T-helper 2 cell (primary cell): Measurements from ENCODE around the gene PTPN4.

Experiments
- DNase-seq, 5 experiments: peaks; one replicate each; pipeline versions ENCODE4 v3.0.0 to v3.0.0-alpha.2; 2012 to 2022

Gene PTPN4

DNA sequence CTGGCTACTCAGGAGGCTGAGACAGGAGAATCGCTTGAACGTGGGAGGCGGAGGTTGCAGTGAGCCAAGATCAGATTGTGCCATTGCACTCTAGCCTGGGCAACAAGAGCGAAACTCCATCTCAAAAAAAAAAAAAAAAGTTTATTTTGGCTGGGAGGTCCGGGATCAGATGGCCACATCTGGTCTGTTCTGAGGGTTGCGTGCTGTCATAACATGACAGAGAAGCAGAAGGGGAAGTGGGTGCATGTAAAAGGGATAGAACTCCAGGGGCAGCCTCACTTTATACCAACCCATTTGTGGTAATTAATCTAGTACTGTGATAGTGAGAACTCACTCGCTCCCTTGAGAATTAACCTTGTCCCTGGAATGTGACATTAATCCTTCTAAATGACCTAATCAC, 101.2 kb downstream of the PTPN4 start:
- no peak for DNase-seq

DNA sequence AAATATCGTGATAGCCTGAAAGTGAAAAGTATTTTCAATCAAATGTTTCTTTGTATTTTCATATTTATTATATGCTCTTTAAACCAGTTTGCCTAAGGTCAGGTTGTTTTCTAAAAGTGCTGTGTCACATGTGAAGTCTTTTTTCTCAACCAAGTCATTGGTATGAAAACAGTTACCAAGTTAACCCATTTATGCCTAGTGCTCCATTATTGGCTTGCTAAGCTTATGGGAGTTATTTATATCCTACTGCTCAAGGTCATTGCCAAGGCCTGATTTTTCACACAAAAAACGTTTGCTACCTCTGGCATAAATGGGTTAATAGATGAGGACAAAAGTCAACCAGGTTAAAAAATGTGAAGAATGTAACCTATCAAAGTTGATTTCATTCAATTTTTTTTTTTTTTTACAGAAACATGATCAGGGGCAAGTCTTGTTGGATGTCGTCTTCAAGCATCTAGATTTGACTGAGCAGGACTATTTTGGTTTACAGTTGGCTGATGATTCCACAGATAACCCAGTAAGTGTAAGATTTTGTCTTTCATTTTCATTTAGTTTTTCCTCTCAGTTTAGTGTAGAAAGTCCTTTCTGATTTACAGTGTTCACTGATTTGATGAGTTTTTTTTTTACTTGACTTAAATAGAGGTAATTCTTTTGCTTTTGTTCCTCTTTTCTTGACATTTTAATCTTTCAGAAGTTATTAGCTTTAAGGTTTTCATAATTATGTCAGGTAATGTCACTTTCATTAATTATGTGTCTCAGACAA, 102.6 kb downstream of the PTPN4 start:
- DNase-seq = peak in 1 of 5 experiments; percentile 95

GRCh38 chr2:119864318-119864717, 104.6 kb downstream of the PTPN4 start:
- DNase-seq = peak in 1 of 5 experiments; percentile 22

GRCh38 chr2:119871725-119872124, 112.0 kb downstream of the PTPN4 start:
- no peak for DNase-seq

DNA sequence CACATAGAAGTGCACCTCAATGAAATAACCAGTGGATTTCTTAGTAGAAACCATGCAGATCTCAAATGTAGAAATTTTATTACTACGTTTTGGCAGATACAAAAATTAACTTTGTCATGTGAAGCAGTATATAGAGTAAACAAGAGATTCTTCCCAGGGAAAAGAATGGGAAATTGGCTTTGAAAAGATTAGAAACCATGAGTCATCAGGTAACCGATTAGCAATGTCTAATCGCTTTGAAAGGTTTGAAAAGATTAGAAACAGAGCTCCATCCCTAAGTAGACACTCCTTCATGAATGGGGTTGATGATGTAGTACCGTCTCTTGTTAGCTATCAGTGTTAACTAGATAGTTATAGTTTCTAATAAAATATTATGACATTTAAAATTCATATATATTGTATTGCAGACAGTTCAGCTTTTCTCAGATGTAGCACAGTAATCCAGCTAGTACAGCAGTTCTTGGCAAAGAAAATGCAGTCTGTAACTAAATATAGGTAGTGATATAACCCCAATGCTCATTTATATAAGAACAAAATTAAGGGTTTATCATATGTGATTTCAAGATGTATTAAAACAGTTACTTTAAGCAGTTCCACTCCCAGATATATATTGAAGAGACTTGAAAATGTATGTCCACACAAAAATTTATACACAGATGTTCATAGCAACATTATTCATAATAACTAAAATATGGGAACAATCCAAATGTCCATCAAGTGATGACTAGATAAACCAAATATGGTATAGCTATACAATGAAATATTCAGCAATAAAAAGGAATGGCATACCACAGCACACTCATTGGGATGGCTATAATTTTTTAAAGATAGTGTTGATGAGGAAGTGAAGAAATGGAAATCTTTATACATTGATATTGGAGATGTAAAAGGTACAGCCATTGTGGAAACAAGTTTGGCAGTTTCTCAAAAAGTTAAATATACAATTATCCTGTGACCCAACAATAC, 113.9 kb downstream of the PTPN4 start:
- no peak for DNase-seq

DNA sequence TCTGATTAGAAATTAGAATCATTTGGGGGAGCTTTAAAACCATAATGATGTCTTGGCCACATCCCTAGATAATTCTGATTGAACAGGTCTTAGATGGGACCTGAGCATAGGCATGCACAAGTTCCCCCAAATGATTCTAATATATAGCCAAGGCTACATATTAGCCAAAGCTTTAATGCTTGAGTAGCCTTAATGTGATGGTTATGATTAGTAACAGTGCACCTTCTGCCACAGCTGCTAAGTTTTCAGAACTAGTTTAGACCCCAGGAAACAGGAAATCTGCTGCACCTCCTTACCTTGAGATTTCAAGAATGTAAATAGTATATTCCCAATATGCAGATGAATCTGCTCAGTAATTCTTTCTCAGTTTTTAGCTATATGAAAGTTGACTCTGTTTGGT, 119.8 kb downstream of the PTPN4 start:
- DNase-seq = no peak

DNA sequence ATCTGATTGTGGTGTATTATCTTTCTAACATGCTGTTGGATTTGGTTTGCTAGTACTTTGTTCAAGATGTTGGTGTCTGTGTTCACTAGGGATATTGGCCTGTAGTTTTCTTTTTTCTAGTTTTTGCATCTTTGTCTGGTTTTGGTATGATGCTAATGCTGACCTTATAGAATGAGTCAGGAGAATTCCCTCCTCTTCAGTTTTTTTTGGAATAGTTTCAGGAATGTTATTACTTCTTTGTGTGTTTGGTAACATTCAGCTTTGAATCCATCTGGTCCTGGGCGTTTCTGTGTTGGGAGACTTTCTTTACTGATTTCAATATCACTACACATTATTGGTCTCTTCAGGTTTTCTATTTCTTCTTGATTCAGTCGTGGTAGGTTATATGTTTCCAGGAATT, 129.0 kb downstream of the PTPN4 start:
- DNase-seq = no peak

DNA sequence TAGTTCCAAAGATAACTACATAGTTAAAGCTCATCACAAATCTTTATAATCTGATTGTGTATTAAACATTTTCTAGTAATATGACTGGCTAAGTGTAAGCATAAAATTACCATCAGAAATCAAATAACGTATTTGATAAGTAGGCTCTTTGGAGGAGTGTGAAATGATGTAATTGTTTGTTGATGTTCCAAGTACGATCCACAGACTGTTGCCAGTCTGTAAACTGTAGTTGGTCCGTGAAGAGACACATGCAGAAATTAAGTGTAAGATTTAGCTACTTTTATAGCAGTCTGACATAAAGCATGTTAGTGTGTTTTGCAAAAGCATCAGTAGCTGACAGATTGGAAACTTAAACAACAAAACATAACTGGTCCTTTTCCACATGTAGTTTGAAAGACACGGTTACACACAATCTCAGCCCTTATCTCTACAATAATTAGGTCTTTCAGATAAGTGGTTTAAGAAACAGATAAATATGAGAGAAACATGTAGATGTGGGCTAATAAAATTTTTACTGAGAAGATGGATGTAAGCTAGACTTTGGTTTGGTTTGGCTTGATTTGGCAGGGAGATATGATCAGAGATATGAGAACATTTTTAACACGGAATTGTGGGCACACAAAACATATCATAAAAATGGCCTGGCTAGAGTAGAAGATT, 138.1 kb downstream of the PTPN4 start:
- DNase-seq = no peak

DNA sequence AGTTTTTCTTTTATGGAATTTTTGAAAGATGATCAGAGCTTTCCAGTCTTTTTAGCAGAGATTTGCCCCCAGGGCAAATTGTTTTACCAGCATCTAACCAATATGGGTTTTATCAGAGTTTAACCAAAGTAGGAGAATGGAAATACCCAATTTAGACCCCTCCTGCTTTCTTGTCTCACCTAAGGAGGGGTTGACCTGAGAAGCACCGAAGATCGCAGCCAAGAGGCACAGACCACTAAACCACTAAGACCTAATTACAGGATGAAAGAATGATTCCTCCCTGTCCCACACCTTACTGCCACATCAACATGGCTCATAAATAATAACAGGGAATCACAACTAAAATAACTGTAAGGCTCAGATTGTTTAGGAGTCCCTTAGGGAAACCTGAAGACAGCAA, 141.3 kb downstream of the PTPN4 start:
- peak in 1 of 5 experiments; percentile 2 for DNase-seq

GRCh38 chr2:119910566-119910965, 150.8 kb downstream of the PTPN4 start:
- no peak for DNase-seq

GRCh38 chr2:119914266-119914665, 154.5 kb downstream of the PTPN4 start:
- DNase-seq = no peak

GRCh38 chr2:119921825-119922224, 162.1 kb downstream of the PTPN4 start:
- DNase-seq = no peak

DNA sequence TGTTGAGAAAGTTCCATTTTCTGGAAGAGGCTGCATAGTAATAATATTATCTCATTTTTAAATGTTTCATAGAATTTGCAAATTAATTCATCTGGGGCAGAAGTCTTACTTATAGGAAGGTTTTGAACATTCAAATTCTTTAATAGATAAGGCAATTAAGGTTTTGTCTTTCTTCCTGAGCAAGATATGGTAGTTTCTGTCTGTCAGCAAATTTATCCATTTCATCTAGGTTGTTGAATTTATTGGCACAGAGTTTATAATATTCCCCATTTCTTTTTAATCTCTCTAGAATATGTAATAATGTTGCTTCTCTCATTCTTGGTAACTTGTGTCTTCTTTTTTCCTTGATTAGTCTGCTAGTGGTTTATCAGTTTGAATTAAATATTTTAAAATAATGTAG, 163.0 kb downstream of the PTPN4 start:
- DNase-seq = no peak

- peak in 2 of 5 experiments; percentile 38 to 92 for DNase-seq
Measured at GRCh38 chr2:119929537-119929936, 169.8 kb downstream of the PTPN4 start.

DNA sequence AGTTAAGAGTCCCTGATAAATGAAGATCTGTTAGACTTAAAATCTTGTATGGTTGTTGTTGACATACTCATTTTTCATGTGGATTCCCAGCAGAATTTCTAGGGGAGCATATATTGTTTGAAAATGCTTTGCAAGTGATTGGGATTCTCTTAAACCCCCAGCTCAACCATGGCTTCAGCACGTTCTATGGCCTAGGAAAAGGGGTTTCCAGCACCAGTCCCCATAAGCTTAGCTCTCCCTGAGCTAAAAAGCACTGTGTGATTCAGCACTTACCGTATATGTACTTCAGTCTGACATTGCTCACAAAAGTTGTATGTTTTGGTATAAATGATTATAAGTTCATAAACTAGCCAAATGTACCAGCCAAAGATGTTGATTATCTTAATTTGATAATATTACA, 173.1 kb downstream of the PTPN4 start:
- DNase-seq = no peak

DNA sequence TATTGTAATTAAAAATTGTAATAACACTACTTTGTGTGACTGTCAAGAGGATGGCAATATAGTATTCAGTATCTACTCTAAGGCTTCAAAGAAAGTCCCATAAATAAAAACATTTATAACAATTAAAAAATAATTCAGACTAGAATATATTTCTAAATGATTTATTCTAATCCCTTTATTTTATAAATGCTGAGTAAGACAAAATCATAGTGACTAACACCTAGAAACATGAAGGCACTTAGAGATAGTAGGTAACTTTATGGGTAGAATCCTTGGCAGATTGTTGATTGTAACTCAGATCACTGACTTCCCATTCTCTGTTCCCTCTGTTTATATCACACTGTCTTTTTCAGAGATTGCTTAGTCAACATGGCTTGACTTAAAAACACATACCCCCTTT, 174.6 kb downstream of the PTPN4 start:
- no peak for DNase-seq

DNA sequence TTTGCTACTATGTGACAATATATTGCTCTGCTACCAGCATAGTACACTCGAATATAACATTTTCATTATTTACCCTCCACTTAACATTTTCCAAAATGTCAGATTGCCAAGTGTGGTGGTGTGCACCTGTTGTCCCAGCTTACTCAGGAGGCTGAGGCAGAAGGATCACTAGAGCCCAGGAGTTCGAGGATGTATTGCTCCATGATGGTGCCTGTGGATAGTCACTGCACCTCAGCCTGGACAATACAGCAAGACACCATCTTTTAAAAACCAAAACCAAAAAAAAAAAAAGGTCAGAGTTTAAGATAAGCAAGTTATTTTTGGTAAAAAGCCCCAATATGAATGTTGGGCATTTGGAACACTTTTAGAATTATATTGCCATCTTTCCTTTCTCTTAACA, 178.0 kb downstream of the PTPN4 start:
- DNase-seq = no peak

DNA sequence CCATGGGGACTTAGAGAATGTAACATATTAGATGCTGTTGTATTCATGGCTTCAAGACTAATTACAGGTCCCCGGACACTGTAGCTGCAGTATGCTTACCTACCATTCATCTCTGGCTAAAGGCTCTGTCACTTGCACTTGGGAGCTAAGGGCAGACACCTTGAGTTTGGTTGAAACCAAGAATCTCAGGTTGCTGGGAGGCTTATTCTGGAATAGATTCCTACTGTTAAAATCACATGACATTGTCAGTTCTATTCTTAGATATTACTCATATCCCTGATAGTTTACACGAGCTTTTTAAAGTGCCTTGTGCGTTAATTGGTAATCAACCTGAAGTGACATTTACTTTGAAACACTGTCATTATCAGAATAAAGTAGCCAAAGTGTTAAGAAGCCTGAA, 180.2 kb downstream of the PTPN4 start:
- DNase-seq = no peak

DNA sequence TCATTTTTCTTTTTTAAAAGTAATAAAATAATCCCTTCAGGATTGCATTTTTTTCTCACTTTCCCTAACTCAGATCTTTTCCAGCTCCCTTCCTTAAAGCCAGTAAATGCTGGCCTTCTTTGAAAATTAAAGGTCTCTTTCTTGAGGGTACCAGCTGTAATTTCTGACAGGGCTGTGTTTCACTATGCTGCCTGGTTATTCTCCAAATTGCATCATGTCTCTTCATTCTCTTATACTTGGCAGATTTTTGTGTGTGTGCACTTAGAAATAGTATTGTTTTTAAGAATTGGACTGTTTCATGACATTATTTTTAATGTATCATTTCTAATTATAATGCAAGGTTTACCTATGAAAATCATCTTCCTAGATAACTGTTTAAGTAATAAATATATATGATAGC, 181.1 kb downstream of the PTPN4 start:
- no peak for DNase-seq

GRCh38 chr2:119941388-119941787, 181.7 kb downstream of the PTPN4 start:
- no peak for DNase-seq

GRCh38 chr2:119941981-119942513, 182.3 kb downstream of the PTPN4 start:
- DNase-seq = no peak

DNA sequence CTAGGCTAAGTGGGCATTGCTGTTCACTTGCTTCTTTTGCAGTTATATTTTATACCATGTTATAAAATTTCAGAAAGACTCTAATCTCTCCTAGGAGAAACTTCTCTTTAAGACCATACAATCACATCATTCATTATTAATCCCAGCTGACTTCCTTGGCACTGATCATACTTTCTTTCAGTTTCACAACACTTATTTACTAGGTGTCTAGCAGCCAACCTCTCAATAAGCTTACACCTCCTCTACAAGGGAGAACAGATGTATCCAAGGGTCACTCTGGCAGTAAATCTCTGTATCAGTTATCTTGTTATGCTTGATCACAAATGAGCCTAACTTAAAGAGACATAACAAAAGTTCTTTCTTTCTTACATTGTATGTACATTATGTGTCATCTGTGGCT, 183.3 kb downstream of the PTPN4 start:
- no peak for DNase-seq

DNA sequence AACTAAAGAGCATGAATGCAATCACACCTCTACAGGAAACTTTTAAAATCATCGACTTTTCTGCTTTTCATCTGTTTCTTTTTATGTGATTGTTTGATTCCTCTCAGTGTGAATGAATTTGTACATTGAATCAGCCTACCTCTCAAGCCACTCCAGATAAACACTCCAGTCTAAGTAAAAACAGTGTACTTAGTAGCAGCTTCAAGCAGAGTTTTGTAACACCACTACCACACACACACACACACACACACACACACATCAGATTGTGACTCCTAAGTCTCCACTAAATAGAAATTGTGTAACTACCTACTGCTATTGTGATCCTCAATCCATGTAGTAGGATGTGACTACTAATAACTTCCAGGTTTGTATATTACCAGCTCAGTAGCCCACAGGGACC, 187.8 kb downstream of the PTPN4 start:
- DNase-seq = no peak
